Lower leg skin (tissue), 3 donors: Measurements from ENCODE around the gene TP63.

Experiments
- CTCF ChIP-seq, 3 donors: fragments of 450-650 bp; IDR thresholded peaks; one replicate each; pipeline ENCODE4 v1.5.1; 2016; ENCODE audit warnings: antibody characterized with exemption in 3 of 3, mild to moderate bottlenecking in 3 of 3, moderate library complexity in 2 of 3
- POLR2A ChIP-seq, 2 donors: fragments of 450-650 bp; IDR thresholded peaks; one replicate each; pipeline ENCODE4 v1.6.1; 2016 to 2017; ENCODE audit warnings: antibody characterized with exemption in 2 of 2, mild to moderate bottlenecking in 1 of 2, moderate library complexity in 1 of 2

GRCh38 chr3:189860296-189860695 lies 229.1 kb downstream of the TP63 start:
- TF ChIP-seq CTCF (IDR thresholded peaks at IDR 0.05) (no peak), POLR2A (IDR thresholded peaks at IDR 0.05) (no peak)
